Neuronal stem cell (in vitro differentiated cells): Measurements from ENCODE around the gene RNASEL.

ENCODE experiments used
- DNase-seq: peaks from one replicate; pipeline ENCODE4 v3.0.0-alpha.2; 2013; ENCODE audit warnings: low spot score
- H2AFZ ChIP-seq: one replicate; pipeline ENCODE4 v1.6.1; 2013; ENCODE audit warnings: mild to moderate bottlenecking, low read length, inconsistent platforms
- H2AK5ac ChIP-seq: 2 replicates; pipeline ENCODE4 v1.6.1; 2013; ENCODE audit warnings: low read depth, mild to moderate bottlenecking, inconsistent platforms, low read length, moderate library complexity, mixed read lengths
- H2BK120ac ChIP-seq: 2 replicates; pipeline ENCODE4 v1.6.1; 2013; ENCODE audit warnings: low read depth, mild to moderate bottlenecking, inconsistent platforms, low read length, moderate library complexity, mixed read lengths
- H2BK12ac ChIP-seq: one replicate; pipeline ENCODE4 v1.6.1; 2013; ENCODE audit warnings: low read length, inconsistent platforms
- H2BK15ac ChIP-seq: 2 replicates; pipeline ENCODE4 v1.6.1; 2013; ENCODE audit warnings: mild to moderate bottlenecking, low read length, inconsistent platforms, mixed read lengths
- H2BK5ac ChIP-seq: one replicate; pipeline ENCODE4 v1.6.1; 2013; ENCODE audit warnings: inconsistent platforms, mild to moderate bottlenecking, low read length, moderate library complexity
- H3K14ac ChIP-seq: one replicate; pipeline ENCODE4 v1.6.1; 2013; ENCODE audit warnings: low read length, inconsistent platforms
- H3K18ac ChIP-seq: 2 replicates; pipeline ENCODE4 v1.6.1; 2013; ENCODE audit warnings: low read length, inconsistent platforms
- H3K23ac ChIP-seq: 2 replicates; pipeline ENCODE4 v1.6.1; 2013; ENCODE audit warnings: low read depth, mild to moderate bottlenecking, mixed read lengths, low read length, inconsistent platforms; ENCODE audit not compliant: poor library complexity
- H3K27ac ChIP-seq: replicated peaks from 3 replicates; pipeline ENCODE4 v1.5.1; 2013; ENCODE audit warnings: low read length, inconsistent platforms
- H3K27me3 ChIP-seq, 3 experiments: 2 replicates each; pipeline ENCODE4 v1.6.1; 2013; ENCODE audit warnings: low read length in 3 of 3, mild to moderate bottlenecking in 2 of 3, inconsistent platforms in 1 of 3, low read depth in 1 of 3, mixed read lengths in 1 of 3, moderate library complexity in 1 of 3; ENCODE audit not compliant: control insufficient read depth in 3 of 3, insufficient read depth in 3 of 3
- H3K36me3 ChIP-seq, 2 donors: replicated peaks in 1 of 2; 2 replicates each; pipeline ENCODE4 v1.6.1; 2013; ENCODE audit warnings: low read length in 2 of 2; ENCODE audit not compliant: control insufficient read depth in 2 of 2, insufficient read depth in 2 of 2
- H3K4ac ChIP-seq: 2 replicates; pipeline ENCODE4 v1.6.1; 2013; ENCODE audit warnings: inconsistent platforms, mild to moderate bottlenecking, low read length, moderate library complexity
- H3K4me1 ChIP-seq, 2 donors: 1 replicate in 1 of 2; 2 replicates in 1 of 2; pipeline ENCODE4 v1.6.1; 2013; ENCODE audit warnings: low read length in 2 of 2, low read depth in 1 of 2; ENCODE audit not compliant: control insufficient read depth in 2 of 2, insufficient read depth in 1 of 2
- H3K4me2 ChIP-seq: one replicate; pipeline ENCODE4 v1.6.1; 2013; ENCODE audit warnings: mild to moderate bottlenecking, low read length, inconsistent platforms; ENCODE audit not compliant: insufficient read depth, poor library complexity, severe bottlenecking
- H3K4me3 ChIP-seq, 2 donors: 2 replicates each; pipeline ENCODE4 v1.5.1; 2013; ENCODE audit warnings: low read length in 2 of 2, mild to moderate bottlenecking in 2 of 2, inconsistent platforms in 1 of 2, moderate library complexity in 1 of 2
- H3K79me1 ChIP-seq: one replicate; pipeline ENCODE4 v1.6.1; 2013; ENCODE audit warnings: low read depth, mild to moderate bottlenecking, inconsistent platforms, low read length, moderate library complexity
- H3K9ac ChIP-seq: one replicate; pipeline ENCODE4 v1.6.1; 2013; ENCODE audit warnings: mild to moderate bottlenecking, low read depth, low read length, inconsistent platforms; ENCODE audit not compliant: poor library complexity
- H3K9me3 ChIP-seq, 2 donors: replicated peaks in 1 of 2; 2 replicates each; pipeline versions ENCODE3 to v1.6.1; 2013; ENCODE audit warnings: low read length in 2 of 2, mild to moderate bottlenecking in 2 of 2, inconsistent platforms in 1 of 2, low read depth in 1 of 2, mixed read lengths in 1 of 2, moderate library complexity in 1 of 2; ENCODE audit not compliant: control insufficient read depth in 2 of 2, insufficient read depth in 1 of 2
- H4K8ac ChIP-seq: one replicate; pipeline ENCODE4 v1.6.1; 2013; ENCODE audit warnings: low read depth, mild to moderate bottlenecking, inconsistent platforms, low read length, moderate library complexity
- H4K91ac ChIP-seq: one replicate; pipeline ENCODE4 v1.6.1; 2013; ENCODE audit warnings: low read length, low read depth, mild to moderate bottlenecking, inconsistent platforms; ENCODE audit not compliant: poor library complexity
- WGBS, 2 donors: extraction: QIAGEN DNeasy Blood & Tissue Kit; methylation state at CpG; one replicate each; pipeline ENCODE4 v1.1.7; 2013; ENCODE audit warnings: missing lambda C conversion rate in 2 of 2, mixed read lengths in 1 of 2; ENCODE audit not compliant: insufficient read length in 2 of 2, insufficient replicate concordance in 1 of 2; ENCODE audit errors: extremely low coverage in 2 of 2; 5-methylcytosine and 5-hydroxymethylcytosine counted together

Gene RNASEL

GRCh38 chr1:182595641-182596240, 6.7 kb upstream of the RNASEL start:
- no peak overlapping the region for H3K4ac ChIP-seq
- no peak overlapping the region for H3K9ac ChIP-seq
- no peaks in the 10 kb centered on the region for H3K4me1 ChIP-seq
- H3K36me3 ChIP-seq: peaks cover 0 to 13% of the 10 kb centered on the region in 2 donors
- no peak overlapping the region for H3K27ac ChIP-seq
- H3K18ac ChIP-seq: no peak overlapping the region
- no peak for DNase-seq
- H3K4me2 ChIP-seq: no peak overlapping the region
- H2BK12ac ChIP-seq: no peak overlapping the region
- no peak overlapping the region for H4K8ac ChIP-seq
- no peaks in the 10 kb centered on the region for H3K9me3 ChIP-seq
- H3K4me3 ChIP-seq: no peak overlapping the region
- peaks cover 5% of the 10 kb centered on the region for H3K79me1 ChIP-seq
- WGBS, 2 donors: no CpG with 5 or more reads among the region's 4 CpGs
- no peak overlapping the region for H4K91ac ChIP-seq
- H3K23ac ChIP-seq: no peak overlapping the region
- H2BK5ac ChIP-seq: no peak overlapping the region
- H2BK120ac ChIP-seq: no peak overlapping the region
- no peak overlapping the region for H2AFZ ChIP-seq
- no peak overlapping the region for H2BK15ac ChIP-seq
- peaks cover 0 to 13% (median 0%) of the 10 kb centered on the region in 3 experiments for H3K27me3 ChIP-seq
- H3K14ac ChIP-seq: no peak overlapping the region
- H2AK5ac ChIP-seq: no peak overlapping the region

GRCh38 chr1:182589931-182590330, 875 bp upstream of the RNASEL start:
- Histone ChIP-seq H3K14ac (no peak overlapping the region), H3K18ac (no peak overlapping the region), H3K4me3 (no peak overlapping the region), H2BK12ac (no peak overlapping the region), H2AFZ (peak overlapping the region; percentile 98), H4K8ac (no peak overlapping the region), H3K4me1 (peaks cover 0 to 2% of the 10 kb centered on the region in 2 donors), H3K4me2 (no peak overlapping the region), H4K91ac (no peak overlapping the region), H3K79me1 (no peaks in the 10 kb centered on the region), H2BK15ac (no peak overlapping the region), H3K9me3 (peaks cover 4 to 7% of the 10 kb centered on the region in 2 donors), H3K9ac (no peak overlapping the region), H2AK5ac (no peak overlapping the region), H3K36me3 (no peaks in the 10 kb centered on the region), H3K27me3 (no peaks in the 10 kb centered on the region), H3K27ac (no peak overlapping the region), H3K4ac (no peak overlapping the region), H3K23ac (no peak overlapping the region), H2BK5ac (no peak overlapping the region), H2BK120ac (no peak overlapping the region)
- no CpG with 5 or more reads among the region's 5 CpGs for WGBS, 2 donors
- DNase-seq: no peak

- Histone ChIP-seq H3K9ac (no peak overlapping the region), H3K79me1 (no peaks in the 10 kb centered on the region), H2AK5ac (no peak overlapping the region), H2BK5ac (no peak overlapping the region), H3K4me3 (no peak overlapping the region), H3K4ac (no peak overlapping the region), H3K23ac (no peak overlapping the region), H3K36me3 (no peaks in the 10 kb centered on the region), H3K9me3 (peaks cover 4 to 7% of the 10 kb centered on the region in 2 donors), H3K18ac (no peak overlapping the region), H2BK120ac (no peak overlapping the region), H3K4me2 (no peak overlapping the region), H4K91ac (no peak overlapping the region), H2BK15ac (no peak overlapping the region), H2AFZ (peak overlapping the region; percentile 98), H3K27ac (no peak overlapping the region), H3K4me1 (peaks cover 0 to 2% of the 10 kb centered on the region in 2 donors), H4K8ac (no peak overlapping the region), H3K14ac (no peak overlapping the region), H2BK12ac (no peak overlapping the region), H3K27me3 (no peaks in the 10 kb centered on the region)
- DNase-seq: no peak
- WGBS, 2 donors: no CpG with 5 or more reads among the region's 3 CpGs
These were observed 464 bp upstream of the RNASEL start for GRCh38 chr1:182589520-182589919.

- Histone ChIP-seq H3K27me3 (no peaks in the 10 kb centered on the region), H3K4me3 (peak overlapping the region in 1 of 2 donors; percentile 58), H3K14ac (no peak overlapping the region), H3K4me1 (peaks cover 0 to 2% of the 10 kb centered on the region in 2 donors), H3K4ac (no peak overlapping the region), H3K79me1 (no peaks in the 10 kb centered on the region), H2BK120ac (no peak overlapping the region), H3K36me3 (no peaks in the 10 kb centered on the region), H2AK5ac (no peak overlapping the region), H3K4me2 (no peak overlapping the region), H4K8ac (no peak overlapping the region), H3K23ac (no peak overlapping the region), H2BK5ac (no peak overlapping the region), H2BK12ac (no peak overlapping the region), H3K9me3 (peaks cover 4 to 7% of the 10 kb centered on the region in 2 donors), H4K91ac (no peak overlapping the region), H3K18ac (no peak overlapping the region), H3K9ac (no peak overlapping the region), H2BK15ac (no peak overlapping the region), H2AFZ (peak overlapping the region; percentile 98), H3K27ac (no peak overlapping the region)
- WGBS, 2 donors: no CpG with 5 or more reads among the region's 4 CpGs
- DNase-seq: no peak
These were observed 1.2 kb downstream of the RNASEL start for GRCh38 chr1:182587666-182588499.
